Endothelial cell of umbilical vein (primary cell): ENCODE results near the gene GRID1. TPM values are rescaled to one million over a fixed set of nuclear protein-coding genes. Genes with fewer than 3 reads are reported as not detected.

Experiments used
- BruUV-seq: library from RNA; stranded (reverse); fragments of 400-500 nt; replicated peaks from 2 replicates; lab custom pipeline; 2021; lab: Mats Ljungman, UMichigan
- CTCF ChIA-PET: fragments of 300-600, 350-600 bp; sonication (Branson Sonifier 250); formaldehyde crosslinking; loops from one replicate; lab custom pipeline; 2021; ENCODE audit warnings: antibody characterized with exemption, inconsistent platforms; lab: Charles Lee
- POLR2A ChIA-PET: fragments of 300-600, 350-600 bp; sonication (Branson Sonifier 250); formaldehyde crosslinking; loops from one replicate; lab custom pipeline; 2021; ENCODE audit warnings: antibody characterized with exemption, inconsistent platforms; lab: Charles Lee
- DNase-seq: peaks from one replicate; pipeline ENCODE4 v3.0.0-alpha.2; 2011; ENCODE audit warnings: low read depth, low spot score
- FAIRE-seq: peaks from 2 replicates; lab custom pipeline; 2011; peaks lifted over from hg19 to GRCh38; lab: Jason Lieb, UNC
- H2AFZ ChIP-seq: 2 replicates; pipeline ENCODE4 v1.6.0; 2012; ENCODE audit warnings: low read depth, low read length, control low read depth, inconsistent platforms
- H3K27ac ChIP-seq: 2 replicates; pipeline ENCODE4 v1.5.1; 2011; ENCODE audit warnings: low read depth, mild to moderate bottlenecking, control low read depth, low read length, moderate library complexity; ENCODE audit not compliant: insufficient read depth
- H3K27me3 ChIP-seq, 2 experiments: 2 replicates each; pipeline versions ENCODE4 v1.6.0 to v1.6.1; 2011; ENCODE audit warnings: low read length in 2 of 2, mixed read lengths in 1 of 2; ENCODE audit not compliant: control insufficient read depth in 2 of 2, insufficient read depth in 2 of 2
- H3K36me3 ChIP-seq, 2 experiments: 2 replicates in 1 of 2; 3 replicates in 1 of 2; pipeline ENCODE4 v1.5.1; 2011; ENCODE audit warnings: low read length in 2 of 2, mild to moderate bottlenecking in 1 of 2, moderate library complexity in 1 of 2; ENCODE audit not compliant: control insufficient read depth in 2 of 2, insufficient read depth in 2 of 2; ENCODE audit errors: extremely low read depth in 1 of 2
- H3K4me1 ChIP-seq: 3 replicates; pipeline ENCODE4 v1.5.1; 2011; ENCODE audit warnings: mild to moderate bottlenecking, low read length; ENCODE audit not compliant: control insufficient read depth, insufficient read depth; ENCODE audit errors: extremely low read depth
- H3K4me2 ChIP-seq: 2 replicates; pipeline ENCODE4 v1.6.1; 2011; ENCODE audit warnings: low read length, control low read depth, mixed read lengths; ENCODE audit not compliant: insufficient read depth
- H3K4me3 ChIP-seq, 3 experiments: fragments of 200-600 bp in 1 of 3; sonication (generic), shearing (Covaris generic) in 1 of 3; replicated peaks in 1 of 3; 2 replicates each; pipeline ENCODE4 v1.5.1; 2011 to 2016; ENCODE audit warnings: control low read depth in 3 of 3, low read length in 3 of 3, mild to moderate bottlenecking in 2 of 3, inconsistent platforms in 1 of 3, low read depth in 1 of 3, moderate library complexity in 1 of 3; ENCODE audit not compliant: insufficient read depth in 1 of 3
- H3K79me2 ChIP-seq: 2 replicates; pipeline ENCODE4 v1.6.0; 2012; ENCODE audit warnings: low read length, inconsistent platforms; ENCODE audit not compliant: control insufficient read depth, insufficient read depth
- H3K9ac ChIP-seq: replicated peaks from 2 replicates; pipeline ENCODE3; 2011; ENCODE audit warnings: low read length, control low read depth; ENCODE audit not compliant: insufficient read depth; ENCODE audit errors: extremely low read depth
- H3K9me1 ChIP-seq: replicated peaks from 3 replicates; pipeline ENCODE4 v1.6.0; 2011; ENCODE audit warnings: mild to moderate bottlenecking, low read length; ENCODE audit not compliant: control insufficient read depth, insufficient read depth; ENCODE audit errors: extremely low read depth
- H3K9me3 ChIP-seq: replicated peaks from 2 replicates; pipeline ENCODE4 v1.5.1; 2012; ENCODE audit warnings: low read length, inconsistent platforms; ENCODE audit not compliant: control insufficient read depth, insufficient read depth
- H4K20me1 ChIP-seq: replicated peaks from 2 replicates; pipeline ENCODE3; 2011; ENCODE audit warnings: mild to moderate bottlenecking, low read length; ENCODE audit not compliant: control insufficient read depth, insufficient read depth; ENCODE audit errors: extremely low read depth
- EZH2 ChIP-seq: IDR thresholded peaks from 2 replicates; pipeline ENCODE4 v1.6.1; 2012; ENCODE audit warnings: borderline replicate concordance, low read depth, mild to moderate bottlenecking, moderate library complexity, low read length, inconsistent platforms; ENCODE audit not compliant: severe bottlenecking
- FOS ChIP-seq: IDR thresholded peaks from 2 replicates; pipeline ENCODE4 v1.6.1; 2011; ENCODE audit warnings: mild to moderate bottlenecking, low read length, moderate library complexity, borderline replicate concordance; ENCODE audit not compliant: insufficient read depth
- GATA2 ChIP-seq: IDR thresholded peaks from 2 replicates; pipeline ENCODE4 v1.7.0; 2011; ENCODE audit warnings: low read depth, mild to moderate bottlenecking, moderate library complexity, mixed read lengths, low read length; ENCODE audit not compliant: insufficient read length, insufficient read depth
- JUN ChIP-seq: IDR thresholded peaks from 2 replicates; pipeline ENCODE4 v1.6.1; 2011; ENCODE audit warnings: borderline replicate concordance, low read depth; ENCODE audit not compliant: insufficient read length, insufficient read depth
- MYC ChIP-seq: IDR thresholded peaks from one replicate; pipeline ENCODE4 v1.6.1; 2011; ENCODE audit warnings: mild to moderate bottlenecking, low read depth, low read length
- POLR2A ChIP-seq: IDR thresholded peaks from 2 replicates; pipeline ENCODE4 v1.6.1; 2012; ENCODE audit warnings: low read depth, mild to moderate bottlenecking, control low read depth, low read length
- POLR2AphosphoS5 ChIP-seq: IDR thresholded peaks from 2 replicates; pipeline ENCODE4 v1.6.1; 2012; ENCODE audit warnings: low read depth, mild to moderate bottlenecking, control low read depth, low read length, moderate library complexity; ENCODE audit not compliant: insufficient read depth
- dilution Hi-C: fragments of 300-500 bp; cut with MboI; formaldehyde crosslinking; loops from one replicate; pipeline ENCODE4 v1.15.0; 2019; ENCODE audit warnings: low sequenced_read_pairs; ENCODE audit not compliant: extremely low pct_ligation_motif_present
- intact Hi-C: fragments of 100-400 bp; cut with micrococcal nuclease; formaldehyde crosslinking; loops from one replicate; pipeline ENCODE4 v1.10.0; 2022
- polyA plus RNA-seq, 4 experiments: library from polyadenylated mRNA; depleted of rRNA in 3 of 4; stranded (reverse) in 3 of 4; unstranded in 1 of 4; fragments of >200 nt; gene quantifications; 2 replicates each; pipeline versions ENCODE4 v1.2.1 to v1.2.3, GENCODE V29; 2011 to 2012; ENCODE audit warnings: missing spikeins in 1 of 4
- total RNA-seq: library from RNA; stranded (reverse); gene quantifications from 2 replicates; pipeline ENCODE4 v1.2.3, GENCODE V29; 2021
- TF ChIP-seq, protein P1 (sequence below): IDR thresholded peaks from 2 replicates; pipeline ENCODE4 v1.6.1; 2011; ENCODE audit not compliant: insufficient read depth, insufficient read length
- TF ChIP-seq, protein P2 (sequence below), 2 donors: IDR thresholded peaks; 1 replicate in 1 of 2; 2 replicates in 1 of 2; pipeline ENCODE4 v1.5.1; 2011; ENCODE audit warnings: low read length in 2 of 2, mild to moderate bottlenecking in 2 of 2, moderate library complexity in 2 of 2, control low read depth in 1 of 2, inconsistent platforms in 1 of 2, low read depth in 1 of 2; ENCODE audit not compliant: insufficient read depth in 1 of 2; ENCODE audit errors: extremely low read depth in 1 of 2

The GRID1 gene
- total and polyA plus RNA-seq, 2 donors (not counting 3 experiments of a cell fraction or from before 2014, with no cell fraction given), result not detected

DNA sequence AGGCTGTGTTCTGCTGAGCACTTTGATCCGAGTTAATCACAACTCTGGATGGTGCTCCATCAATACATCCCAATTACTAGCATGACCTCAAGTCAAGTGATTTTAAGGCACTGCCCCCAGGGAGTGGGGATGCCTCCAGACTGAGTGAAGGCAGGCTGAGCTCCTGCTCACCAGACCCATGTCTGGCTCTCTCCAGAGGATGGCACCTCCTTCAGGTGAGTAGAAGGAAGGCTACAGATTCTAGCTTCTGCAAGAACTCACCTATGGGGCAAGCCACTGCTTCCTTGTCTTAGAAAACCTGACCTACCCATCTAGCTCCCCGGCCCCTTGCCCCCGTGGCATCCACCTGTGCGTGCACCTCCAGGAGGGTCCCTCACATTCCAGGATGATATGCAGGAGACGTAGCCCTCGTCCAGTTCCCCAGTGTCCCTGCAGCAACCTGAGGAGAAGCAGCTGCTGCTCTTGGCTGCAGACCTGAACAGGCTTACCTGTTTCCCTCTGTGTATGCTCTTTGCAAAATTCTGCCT is 390.3 kb downstream of the GRID1 start:
- CTCF ChIA-PET, result no interaction called here
- no peaks in the 10 kb centered on the region for H3K9me1 ChIP-seq
- H3K4me1 ChIP-seq, result no peaks in the 10 kb centered on the region
- TF ChIP-seq POLR2AphosphoS5, result no peak
- TF ChIP-seq, protein P1, sequence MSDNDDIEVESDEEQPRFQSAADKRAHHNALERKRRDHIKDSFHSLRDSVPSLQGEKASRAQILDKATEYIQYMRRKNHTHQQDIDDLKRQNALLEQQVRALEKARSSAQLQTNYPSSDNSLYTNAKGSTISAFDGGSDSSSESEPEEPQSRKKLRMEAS, result no peak
- no peak for TF ChIP-seq MYC
- no peak for TF ChIP-seq JUN
- no peak for TF ChIP-seq EZH2
- TF ChIP-seq POLR2A, result no peak
- TF ChIP-seq, protein P2, sequence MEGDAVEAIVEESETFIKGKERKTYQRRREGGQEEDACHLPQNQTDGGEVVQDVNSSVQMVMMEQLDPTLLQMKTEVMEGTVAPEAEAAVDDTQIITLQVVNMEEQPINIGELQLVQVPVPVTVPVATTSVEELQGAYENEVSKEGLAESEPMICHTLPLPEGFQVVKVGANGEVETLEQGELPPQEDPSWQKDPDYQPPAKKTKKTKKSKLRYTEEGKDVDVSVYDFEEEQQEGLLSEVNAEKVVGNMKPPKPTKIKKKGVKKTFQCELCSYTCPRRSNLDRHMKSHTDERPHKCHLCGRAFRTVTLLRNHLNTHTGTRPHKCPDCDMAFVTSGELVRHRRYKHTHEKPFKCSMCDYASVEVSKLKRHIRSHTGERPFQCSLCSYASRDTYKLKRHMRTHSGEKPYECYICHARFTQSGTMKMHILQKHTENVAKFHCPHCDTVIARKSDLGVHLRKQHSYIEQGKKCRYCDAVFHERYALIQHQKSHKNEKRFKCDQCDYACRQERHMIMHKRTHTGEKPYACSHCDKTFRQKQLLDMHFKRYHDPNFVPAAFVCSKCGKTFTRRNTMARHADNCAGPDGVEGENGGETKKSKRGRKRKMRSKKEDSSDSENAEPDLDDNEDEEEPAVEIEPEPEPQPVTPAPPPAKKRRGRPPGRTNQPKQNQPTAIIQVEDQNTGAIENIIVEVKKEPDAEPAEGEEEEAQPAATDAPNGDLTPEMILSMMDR (IDR thresholded peaks at IDR 0.05; ENCODE audit: extremely low read depth in 1 of 2, insufficient read depth in 1 of 2, low read depth in 1 of 2, low read length in 2 of 2), result no peak
- TF ChIP-seq GATA2, result no peak
- no peak for TF ChIP-seq FOS
- H4K20me1 ChIP-seq, result no peaks in the 10 kb centered on the region
- H3K36me3 ChIP-seq, result no peaks in the 10 kb centered on the region
- DNase-seq, result no peak
- no peak overlapping the region for H3K4me3 ChIP-seq
- BruUV-seq, result no TSS peak
- intact Hi-C loops, result no loop called here
- no peak overlapping the region for H3K9ac ChIP-seq
- POLR2A ChIA-PET, result no interaction called here
- H3K79me2 ChIP-seq, result no peaks in the 10 kb centered on the region
- FAIRE-seq, result no peak
- H3K4me2 ChIP-seq, result no peak overlapping the region
- dilution Hi-C loops, result no loop called here
- H2AFZ ChIP-seq, result no peak overlapping the region
- peaks cover 2% of the 10 kb centered on the region for H3K9me3 ChIP-seq
- H3K27ac ChIP-seq, result no peak overlapping the region
- no peaks in the 10 kb centered on the region for H3K27me3 ChIP-seq
